Gastrocnemius medialis (tissue), 4 donors: ENCODE measurements around the gene ATXN7L1.

Source experiments
- POLR2A ChIP-seq, 2 donors: fragments of 450-650 bp; IDR thresholded peaks; one replicate each; pipeline ENCODE4 v1.6.1; 2017; ENCODE audit warnings: antibody characterized with exemption in 2 of 2, mild to moderate bottlenecking in 2 of 2, moderate library complexity in 2 of 2
- TF ChIP-seq, protein P1 (sequence below), 5 experiments: fragments of 450-650 bp in 3 of 5; fragments of 200-600 bp in 2 of 5; sonication (generic) in 2 of 5; IDR thresholded peaks in 4 of 5; conservative IDR thresholded peaks in 1 of 5; 1 replicate in 4 of 5; 2 replicates in 1 of 5; pipeline ENCODE4 v1.5.1; 2016 to 2019; ENCODE audit warnings: antibody characterized with exemption in 5 of 5, mild to moderate bottlenecking in 3 of 5, moderate library complexity in 3 of 5

DNA sequence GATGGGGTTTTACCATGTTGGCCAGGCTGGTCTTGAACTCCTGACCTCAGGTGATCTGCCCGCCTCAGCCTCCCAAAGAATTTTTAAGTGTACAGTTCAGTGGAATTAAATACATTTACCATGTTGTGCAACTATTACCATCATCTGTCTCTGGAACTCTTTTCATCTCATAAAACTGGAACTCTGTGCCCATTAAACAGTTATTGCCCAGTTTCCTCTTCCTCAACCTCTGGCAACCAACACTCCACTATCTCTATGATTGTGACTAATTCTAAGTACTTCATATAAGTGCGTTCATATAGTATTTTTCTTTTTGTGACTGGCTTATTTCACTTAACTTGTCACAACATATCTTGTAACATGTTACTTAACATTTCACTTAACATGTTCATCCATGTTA is 41.3 kb upstream of the ATXN7L1 start:
- no peak for TF ChIP-seq POLR2A (IDR thresholded peaks at IDR 0.05)
- TF ChIP-seq, protein P1, sequence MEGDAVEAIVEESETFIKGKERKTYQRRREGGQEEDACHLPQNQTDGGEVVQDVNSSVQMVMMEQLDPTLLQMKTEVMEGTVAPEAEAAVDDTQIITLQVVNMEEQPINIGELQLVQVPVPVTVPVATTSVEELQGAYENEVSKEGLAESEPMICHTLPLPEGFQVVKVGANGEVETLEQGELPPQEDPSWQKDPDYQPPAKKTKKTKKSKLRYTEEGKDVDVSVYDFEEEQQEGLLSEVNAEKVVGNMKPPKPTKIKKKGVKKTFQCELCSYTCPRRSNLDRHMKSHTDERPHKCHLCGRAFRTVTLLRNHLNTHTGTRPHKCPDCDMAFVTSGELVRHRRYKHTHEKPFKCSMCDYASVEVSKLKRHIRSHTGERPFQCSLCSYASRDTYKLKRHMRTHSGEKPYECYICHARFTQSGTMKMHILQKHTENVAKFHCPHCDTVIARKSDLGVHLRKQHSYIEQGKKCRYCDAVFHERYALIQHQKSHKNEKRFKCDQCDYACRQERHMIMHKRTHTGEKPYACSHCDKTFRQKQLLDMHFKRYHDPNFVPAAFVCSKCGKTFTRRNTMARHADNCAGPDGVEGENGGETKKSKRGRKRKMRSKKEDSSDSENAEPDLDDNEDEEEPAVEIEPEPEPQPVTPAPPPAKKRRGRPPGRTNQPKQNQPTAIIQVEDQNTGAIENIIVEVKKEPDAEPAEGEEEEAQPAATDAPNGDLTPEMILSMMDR (IDR thresholded peaks at IDR 0.05 in 4 of 5, conservative IDR thresholded peaks at IDR 0.05 in 1 of 5), result no peak
